GM18517 (cell line): Measurements from ENCODE around the gene TMEFF1.
A peak's percentile ranks its signal among the peaks of the same experiment; 100 is the strongest.
"Not testable (repeated sequence)": the region's sequence is repeated elsewhere in the genome, so short reads cannot be mapped to it uniquely, and the experiment has no call there.

Experiments
- ATAC-seq: cut with Tn5 transposase; IDR thresholded peaks from one replicate; pipeline ENCODE4 v1.9.1; 2021; ENCODE audit warnings: mild to moderate bottlenecking, moderate library complexity; ENCODE audit not compliant: unreplicated experiment

The TMEFF1 gene

GRCh38 chr9:100486479-100487176 is 13.7 kb downstream of the TMEFF1 start:
- ATAC-seq: no peak

GRCh38 chr9:100488177-100488576 is 15.2 kb downstream of the TMEFF1 start:
- no peak for ATAC-seq

DNA sequence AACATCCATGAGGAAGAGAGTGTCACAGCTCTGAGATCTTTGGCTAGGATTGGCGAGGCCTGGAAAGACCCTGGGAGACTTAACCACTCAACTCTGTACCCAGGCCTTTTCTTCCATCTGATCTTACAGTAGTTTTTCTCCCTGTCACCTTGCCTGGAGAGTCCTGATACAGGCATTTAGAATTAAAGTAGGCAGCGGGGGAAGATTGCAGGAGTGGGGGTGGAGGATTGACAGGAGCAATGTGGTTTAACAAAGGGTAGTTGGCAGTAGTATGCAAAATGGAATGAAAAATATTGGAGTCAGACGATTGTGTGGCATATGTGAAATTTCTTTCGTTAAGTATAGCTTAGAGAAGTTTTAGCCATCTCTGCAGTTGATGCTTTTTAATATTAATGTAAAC is 16.9 kb downstream of the TMEFF1 start:
- ATAC-seq: no peak

DNA sequence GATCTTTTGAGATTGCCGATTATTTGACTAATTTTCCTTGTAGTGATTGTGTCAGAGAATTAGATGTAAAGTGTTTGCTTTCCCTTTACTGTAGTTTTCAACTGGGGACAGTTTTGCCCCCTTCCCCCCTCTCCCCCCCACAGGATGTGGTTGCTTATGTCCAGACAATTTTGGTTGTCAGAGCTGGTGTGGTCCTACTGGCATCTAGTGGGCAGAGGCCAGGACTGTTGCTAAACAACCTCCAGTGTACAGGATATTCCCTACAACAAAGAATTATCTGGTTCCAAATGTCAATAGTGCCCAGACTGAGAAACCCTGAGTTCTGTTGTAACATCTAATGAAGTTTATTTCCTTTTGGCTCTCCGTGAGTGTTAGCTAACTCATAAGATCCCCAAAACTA is 20.0 kb downstream of the TMEFF1 start:
- ATAC-seq: no peak

DNA sequence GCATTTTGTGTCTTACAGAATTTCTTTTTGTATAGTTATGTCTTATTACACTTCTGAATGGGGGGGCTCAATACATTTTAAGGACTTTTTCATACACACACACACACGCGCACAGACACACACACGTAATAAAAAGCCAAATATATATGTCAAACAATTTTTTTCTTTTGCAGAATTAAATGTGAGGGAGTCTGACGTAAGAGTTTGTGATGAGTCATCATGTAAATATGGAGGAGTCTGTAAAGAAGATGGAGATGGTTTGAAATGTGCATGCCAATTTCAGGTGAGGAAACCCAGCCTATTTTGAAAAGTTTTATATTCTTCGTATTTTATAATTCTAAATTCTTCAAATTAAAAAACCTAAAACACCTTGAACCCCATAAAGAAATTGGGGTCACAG is 25.6 kb downstream of the TMEFF1 start:
- no peak for ATAC-seq

DNA sequence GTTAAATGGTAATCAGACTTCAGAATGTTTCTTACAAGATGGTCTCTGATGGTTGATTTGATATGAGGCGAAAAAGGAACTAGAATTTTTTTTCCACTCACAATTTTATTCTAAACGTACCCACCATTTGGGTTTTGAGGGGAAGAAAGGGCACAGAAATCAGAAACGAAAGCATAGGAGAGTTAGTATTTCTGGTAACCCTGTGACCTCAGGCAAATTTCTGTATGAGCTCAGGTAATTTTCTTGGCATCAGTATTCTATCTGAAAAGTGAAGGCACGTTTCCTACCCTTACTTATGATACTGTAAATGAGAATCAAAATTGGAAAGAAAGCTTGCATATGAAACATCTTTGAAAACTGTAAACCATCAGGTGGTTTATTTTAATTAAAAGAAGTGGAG is 26.5 kb downstream of the TMEFF1 start:
- no peak for ATAC-seq

DNA sequence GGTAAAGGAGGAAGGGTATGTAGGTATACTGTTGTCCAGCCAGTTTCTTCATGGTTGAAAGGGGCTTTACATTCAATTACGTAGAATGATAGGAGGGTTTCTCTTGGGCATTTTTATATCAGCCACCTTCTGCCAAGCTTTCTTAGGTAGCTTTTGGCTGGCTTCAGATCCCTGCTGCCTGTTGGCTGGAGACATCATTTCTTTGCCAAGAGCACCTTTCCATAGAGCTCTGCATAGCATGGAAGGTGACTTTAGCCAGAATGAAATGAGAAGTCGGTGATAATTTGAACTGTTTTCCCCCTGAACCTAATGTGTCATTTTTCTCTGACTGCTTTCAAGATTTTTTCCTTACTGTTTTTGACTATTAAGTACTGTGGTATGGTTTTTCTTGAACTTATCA is 26.9 kb downstream of the TMEFF1 start:
- ATAC-seq: no peak

- peak; percentile 63 for ATAC-seq
These were observed 32.7 kb downstream of the TMEFF1 start for GRCh38 chr9:100505564-100506159.

- ATAC-seq: not testable (repeated sequence)
These were observed 34.4 kb downstream of the TMEFF1 start for GRCh38 chr9:100507350-100507749.

- no peak for ATAC-seq
These were observed 38.3 kb downstream of the TMEFF1 start for GRCh38 chr9:100511205-100511604.

DNA sequence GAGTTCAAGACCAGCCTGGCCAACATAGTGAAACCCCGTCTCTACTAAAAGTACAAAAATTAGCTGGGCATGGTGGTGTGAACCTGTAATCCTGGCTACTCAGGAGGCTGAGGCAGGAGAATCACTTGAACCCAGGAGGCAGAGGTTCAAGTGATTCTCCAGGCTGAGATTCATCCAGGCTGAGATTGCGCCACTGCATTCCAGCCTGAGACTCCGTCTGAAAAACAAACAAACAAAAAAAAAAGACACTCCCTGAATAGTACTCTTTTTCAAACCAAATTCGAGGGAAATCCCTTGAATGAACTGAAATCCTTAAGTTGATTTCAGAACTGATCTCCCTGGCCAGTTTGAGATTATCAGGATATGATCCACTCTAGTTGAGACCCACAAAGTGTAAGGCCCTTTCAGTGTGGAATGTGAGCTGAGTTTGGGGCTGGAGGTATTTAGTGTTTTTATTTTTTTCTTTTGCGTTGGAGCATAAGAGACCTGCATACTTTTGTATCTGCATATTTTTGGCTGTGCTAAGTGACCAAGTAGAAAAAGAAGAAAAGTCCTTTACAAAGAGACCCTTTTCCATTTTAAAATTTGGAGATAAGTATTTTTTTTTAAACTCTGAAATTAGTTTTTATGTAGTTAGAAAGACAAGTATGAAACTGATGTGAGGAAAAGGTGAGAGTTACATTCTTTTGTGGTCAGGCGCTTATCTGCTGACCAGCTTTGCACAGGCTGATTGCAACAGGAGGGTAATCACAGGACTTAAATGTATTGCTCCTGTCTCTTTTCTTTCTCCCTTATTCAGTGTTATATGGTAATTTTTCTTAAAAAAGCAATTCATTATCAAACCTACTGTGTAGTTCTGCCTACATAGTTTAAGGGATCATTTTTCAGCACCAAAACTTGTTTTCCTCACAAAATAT is 42.9 kb downstream of the TMEFF1 start:
- no peak for ATAC-seq

- no peak for ATAC-seq
These were observed 48.3 kb downstream of the TMEFF1 start for GRCh38 chr9:100521282-100521681.

- no peak for ATAC-seq
These were observed 52.6 kb downstream of the TMEFF1 start for GRCh38 chr9:100525563-100525962.

DNA sequence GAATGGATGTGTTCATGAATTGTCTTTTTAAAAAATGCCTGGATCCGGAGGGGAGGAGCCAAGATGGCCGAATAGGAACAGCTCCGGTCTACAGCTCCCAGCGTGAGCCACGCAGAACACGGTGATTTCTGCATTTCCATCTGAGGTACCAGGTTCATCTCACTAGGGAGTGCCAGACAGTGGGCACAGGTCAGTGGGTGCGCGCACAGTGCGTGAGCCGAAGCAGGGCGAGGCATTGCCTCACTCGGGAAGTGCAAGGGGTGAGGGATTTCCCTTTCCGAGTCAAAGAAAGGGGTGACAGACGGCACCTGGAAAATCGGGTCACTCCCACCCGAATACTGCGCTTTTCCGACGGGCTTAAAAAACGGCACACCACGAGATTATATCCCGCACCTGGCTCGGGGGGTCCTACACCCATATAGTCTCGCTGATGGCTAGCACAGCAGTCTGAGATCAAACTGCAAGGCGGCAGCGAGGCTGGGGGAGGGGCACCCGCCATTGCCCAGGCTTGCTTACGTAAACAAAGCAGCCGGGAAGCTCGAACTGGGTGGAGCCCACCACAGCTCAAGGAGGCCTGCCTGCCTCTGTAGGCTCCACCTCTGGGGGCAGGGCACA is 54.3 kb downstream of the TMEFF1 start:
- ATAC-seq: not testable (repeated sequence)

DNA sequence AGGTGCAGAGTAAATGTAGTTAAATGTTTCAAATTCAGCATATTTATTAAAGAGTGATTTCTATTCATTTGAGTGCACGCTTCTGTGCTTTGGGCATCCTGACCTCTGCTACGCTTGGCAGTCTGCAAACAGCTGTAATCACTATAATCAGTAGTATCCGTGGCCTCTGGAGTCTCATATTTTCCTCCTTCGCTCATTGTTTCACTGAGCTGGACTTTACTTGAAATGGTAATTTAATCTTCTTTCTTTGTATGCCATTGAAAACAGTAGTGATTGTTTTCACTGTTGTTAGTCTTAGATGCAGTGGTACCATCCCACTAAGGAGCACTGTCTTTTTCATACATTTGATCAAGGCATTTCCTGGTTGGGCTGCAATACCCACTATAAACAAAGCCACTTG is 61.5 kb downstream of the TMEFF1 start:
- ATAC-seq: no peak

- no peak for ATAC-seq
These were observed 67.4 kb downstream of the TMEFF1 start for GRCh38 chr9:100540327-100540726.

- ATAC-seq: no peak
These were observed 76.1 kb downstream of the TMEFF1 start for GRCh38 chr9:100549048-100549447.

DNA sequence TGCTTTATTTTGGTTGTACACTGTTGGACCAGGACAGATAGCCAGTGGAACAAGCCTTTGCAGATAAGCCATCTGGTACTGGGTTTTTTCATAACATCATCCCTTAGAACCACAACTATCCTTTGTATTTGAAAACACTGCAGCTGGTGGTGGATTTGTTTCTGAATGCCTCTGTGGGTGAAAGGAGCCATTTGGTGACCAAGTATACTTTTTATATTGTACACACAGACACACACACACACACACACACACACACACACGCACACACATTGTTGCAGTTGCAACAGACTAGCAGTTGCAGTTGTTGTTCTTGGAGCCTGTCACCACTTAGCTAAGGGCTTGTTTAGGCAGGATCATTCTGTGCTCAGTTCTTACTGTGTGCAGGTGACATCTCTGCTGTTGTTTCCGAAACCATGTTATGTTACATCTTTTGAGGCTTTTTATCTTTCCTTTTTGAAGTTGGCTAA is 82.0 kb downstream of the TMEFF1 start:
- peak; percentile 36 for ATAC-seq

GRCh38 chr9:100555471-100555870 is 82.5 kb downstream of the TMEFF1 start:
- peak; percentile 79 for ATAC-seq

DNA sequence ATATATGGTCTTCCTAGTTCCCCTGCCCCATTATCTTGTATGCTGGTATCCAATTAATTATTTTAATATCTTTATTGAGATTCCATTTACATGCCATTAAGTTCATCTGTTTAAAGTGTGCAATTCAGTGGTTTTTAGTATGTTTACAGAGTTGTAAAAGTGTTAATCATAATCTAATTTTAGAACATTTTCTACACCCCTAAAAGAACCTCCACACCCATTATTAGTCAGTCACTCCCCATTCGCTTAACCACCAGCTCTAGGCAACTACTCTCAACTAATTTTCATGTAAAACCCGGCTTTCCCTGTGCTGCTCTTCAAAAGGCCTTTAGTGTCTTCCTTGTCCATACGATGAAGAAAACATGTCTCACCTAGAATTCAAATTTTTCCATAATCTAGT is 84.1 kb downstream of the TMEFF1 start:
- no peak for ATAC-seq

DNA sequence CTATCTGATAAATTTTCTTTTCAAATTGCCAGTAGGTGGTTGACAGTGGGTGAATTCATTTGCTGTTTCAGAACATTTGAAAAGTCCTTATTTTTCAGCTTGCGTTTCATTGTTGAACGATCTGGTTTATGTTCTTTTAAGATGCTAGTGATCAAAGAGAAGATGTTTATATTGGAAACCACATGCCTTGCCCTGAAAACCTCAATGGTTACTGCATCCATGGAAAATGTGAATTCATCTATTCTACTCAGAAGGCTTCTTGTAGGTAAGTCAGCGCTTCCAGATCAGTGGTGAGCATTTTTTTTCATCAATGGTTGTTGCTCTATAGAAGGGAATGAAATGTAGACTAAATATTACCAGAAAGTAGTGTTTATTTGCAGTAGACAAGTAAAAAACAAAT is 88.3 kb downstream of the TMEFF1 start:
- ATAC-seq: no peak
